IPS-11a (cell line): ENCODE results near the gene LHB.
"Not testable (repeated sequence)": the region's sequence is repeated elsewhere in the genome, so short reads cannot be mapped to it uniquely, and the experiment has no call there.

Source experiments
- H3K4me3 ChIP-seq: one replicate; pipeline ENCODE4 v1.5.1; 2013; ENCODE audit warnings: low read depth, low read length, control low read depth

LHB gene

DNA sequence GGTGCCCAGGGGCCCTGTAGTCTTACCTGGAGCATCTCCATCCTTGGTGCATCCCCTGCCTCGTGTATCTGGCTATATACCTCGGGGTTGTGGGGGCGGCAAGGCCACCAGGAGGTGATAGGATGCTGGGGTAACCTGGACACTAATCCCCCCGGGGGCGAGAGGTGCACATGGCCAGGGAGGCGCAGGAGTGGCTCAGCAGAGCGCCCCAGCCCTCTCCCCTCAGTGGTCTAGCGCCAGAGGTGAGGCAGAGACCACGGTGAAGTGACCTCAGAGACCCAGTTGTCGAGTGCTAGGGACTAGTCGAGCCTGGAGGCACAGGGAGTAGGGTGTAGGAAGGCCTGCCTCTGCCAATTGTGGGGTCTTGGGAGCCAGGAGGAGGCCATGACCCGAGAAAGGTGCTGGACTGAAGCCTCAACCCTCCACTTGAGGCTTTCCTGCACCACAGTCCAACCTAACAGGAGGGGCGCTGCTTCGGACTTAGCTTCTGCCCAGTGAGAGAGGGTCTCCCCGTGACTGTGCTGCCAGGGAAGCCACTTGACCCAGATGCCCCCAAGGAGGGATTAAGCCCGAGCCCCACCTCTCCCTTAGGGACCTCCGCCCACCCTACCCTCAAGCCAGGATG, at the start of gene LHB:
Gene LHB, minus strand, starts transcription at position 51 of the 625 bp plus-strand sequence. Its CDS starts 10 bp downstream, at position 41.
- H3K4me3 ChIP-seq, result peak within 1 kb of the TSS; percentile 20

DNA sequence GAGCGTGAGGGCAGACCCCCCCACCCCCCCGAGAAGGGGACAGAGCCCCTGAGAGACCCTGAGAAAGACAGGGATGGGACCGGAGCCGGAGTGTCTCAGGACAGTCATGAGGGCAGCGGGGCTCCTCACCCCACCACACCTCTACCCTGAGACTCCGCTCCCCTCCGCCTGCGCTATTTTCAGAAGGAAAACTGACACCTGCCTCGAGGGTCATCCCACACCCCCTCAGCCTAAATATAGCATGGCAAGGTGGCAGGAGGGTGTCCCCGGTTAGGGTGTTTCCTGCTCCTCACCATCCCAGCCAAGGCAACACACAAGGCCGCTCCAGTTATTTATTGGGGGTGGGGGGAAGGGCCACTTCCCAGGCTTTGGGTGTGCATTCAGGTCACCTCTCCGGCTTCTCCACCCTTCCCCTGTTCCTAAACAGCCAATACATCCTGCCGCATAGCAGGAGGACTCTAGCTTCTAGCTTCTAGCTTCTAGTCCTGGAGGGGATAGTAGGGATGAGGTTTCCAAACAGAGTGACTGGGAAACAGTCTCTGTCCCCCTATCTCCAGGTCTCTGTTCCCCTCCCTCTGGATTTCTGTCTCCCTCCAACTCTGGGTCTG, 49.1 kb upstream of the LHB start:
- H3K4me3 ChIP-seq, result no peak overlapping the region

DNA sequence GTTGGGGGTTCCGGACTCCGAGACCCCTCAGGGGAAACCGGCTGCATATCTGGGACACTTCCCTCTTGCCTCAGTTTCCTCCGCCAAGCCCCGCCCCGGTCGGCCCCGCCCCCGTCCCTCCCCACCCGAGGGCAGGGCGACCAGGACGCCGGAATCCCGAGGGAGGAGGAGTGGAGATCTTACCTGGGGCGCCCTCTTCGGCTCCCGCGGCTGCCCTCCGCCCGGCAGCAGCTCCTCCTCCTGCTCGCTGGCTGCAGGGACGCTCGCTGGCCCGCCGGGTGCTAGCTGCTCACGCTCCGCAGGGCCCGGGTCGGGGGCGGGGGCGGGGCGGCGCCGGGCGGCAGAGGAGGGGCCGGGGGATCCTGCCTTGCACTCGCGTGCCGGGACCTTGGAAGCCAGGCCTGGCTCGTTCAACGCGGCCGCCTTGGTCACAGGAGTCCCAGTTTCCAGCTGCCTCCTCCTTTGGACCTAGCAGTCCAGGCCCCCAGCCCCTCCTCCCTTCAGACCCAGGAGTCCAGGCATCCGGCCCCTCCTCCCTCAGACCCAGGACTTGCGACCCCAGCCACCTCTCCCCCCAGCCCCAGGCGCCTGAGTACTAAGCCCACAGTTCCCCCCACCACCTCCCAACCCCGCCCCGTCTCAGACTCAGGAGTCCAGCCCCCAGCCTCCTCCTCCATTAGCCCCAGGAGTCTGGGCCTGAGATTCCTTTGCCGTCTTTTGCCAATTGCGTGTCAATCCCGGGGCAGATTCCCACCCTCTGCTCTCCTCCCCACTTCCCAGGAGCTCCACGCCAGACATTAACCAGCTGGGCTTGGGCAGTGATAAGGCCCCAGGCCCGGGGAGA, 48.1 kb upstream of the LHB start, which contains the start of gene NTF4:
Gene NTF4, minus strand, starts transcription at position 51 of the 844 bp plus-strand sequence. CDS start 2,821 bp downstream, outside the sequence.
- peak within 1 kb of the TSS; percentile 24 for H3K4me3 ChIP-seq

DNA sequence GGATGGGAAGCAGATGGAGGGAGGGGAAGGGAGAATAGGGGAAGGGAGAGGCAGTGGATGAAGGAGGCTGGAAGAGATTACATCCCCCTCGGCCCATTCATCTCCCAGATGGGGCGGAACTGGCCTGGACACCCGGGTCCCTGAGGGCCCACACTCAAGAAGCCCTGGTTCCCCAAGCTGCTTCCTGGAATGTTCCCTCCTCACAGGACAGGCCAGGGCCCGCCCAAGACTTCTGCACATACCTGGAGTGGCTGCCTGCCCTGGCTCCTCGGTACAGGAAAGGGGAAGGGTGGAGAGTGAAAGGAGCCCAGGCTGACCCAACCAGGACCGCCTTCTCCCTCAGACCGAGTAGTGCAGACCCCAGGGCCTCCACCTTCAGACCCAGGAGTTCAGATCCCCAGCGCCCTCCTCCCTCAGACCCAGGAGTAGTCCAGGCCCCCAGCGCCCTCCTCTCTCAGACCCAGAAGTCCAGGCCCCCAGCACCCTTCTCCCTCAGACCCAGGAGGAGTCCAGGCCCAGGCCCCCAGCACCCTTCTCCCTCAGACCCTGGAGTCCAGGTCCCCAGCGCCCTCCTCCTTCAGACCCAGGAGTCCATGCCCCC, 47.2 kb upstream of the LHB start:
- H3K4me3 ChIP-seq, result peak overlapping the region; percentile 24

DNA sequence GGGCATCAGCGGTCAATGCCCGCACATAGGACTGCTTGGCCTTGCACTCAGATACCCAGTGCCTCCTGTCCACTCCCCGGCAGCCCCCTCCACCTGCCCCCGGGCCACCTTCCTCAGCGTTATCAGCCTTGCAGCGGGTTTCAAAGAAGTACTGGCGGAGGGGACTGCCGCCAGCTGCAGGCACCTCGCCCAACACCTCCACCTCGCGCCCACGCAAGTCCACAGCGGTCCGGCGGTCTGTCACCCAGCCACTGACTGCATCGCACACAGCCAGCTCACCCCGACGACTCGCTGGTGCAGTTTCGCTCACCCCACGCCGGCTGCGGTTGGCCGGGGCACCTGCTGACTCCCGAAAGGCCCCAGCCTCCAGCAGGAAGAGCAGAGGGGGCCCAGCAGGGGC, 44.6 kb upstream of the LHB start:
- H3K4me3 ChIP-seq, result no peak overlapping the region

DNA sequence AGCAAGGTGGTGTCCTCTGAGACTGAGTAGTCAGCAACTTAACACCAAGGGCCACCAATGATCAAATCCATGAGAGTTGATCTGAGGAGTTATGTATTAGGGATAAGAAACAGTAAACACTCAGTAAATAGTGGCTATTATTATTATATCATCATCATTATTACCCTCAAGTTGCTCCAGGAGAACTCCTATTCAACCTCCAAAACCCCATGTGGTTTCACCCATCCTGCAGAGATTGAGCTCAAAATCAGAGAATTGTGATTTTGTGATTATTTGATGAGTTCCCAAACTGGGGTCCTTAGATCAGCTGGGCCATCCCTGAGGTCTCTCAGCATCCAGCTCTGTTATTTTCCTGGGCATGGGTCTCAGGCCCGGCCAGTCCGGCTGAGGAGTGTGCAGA, 44.1 kb upstream of the LHB start:
- H3K4me3 ChIP-seq, result no peak overlapping the region

DNA sequence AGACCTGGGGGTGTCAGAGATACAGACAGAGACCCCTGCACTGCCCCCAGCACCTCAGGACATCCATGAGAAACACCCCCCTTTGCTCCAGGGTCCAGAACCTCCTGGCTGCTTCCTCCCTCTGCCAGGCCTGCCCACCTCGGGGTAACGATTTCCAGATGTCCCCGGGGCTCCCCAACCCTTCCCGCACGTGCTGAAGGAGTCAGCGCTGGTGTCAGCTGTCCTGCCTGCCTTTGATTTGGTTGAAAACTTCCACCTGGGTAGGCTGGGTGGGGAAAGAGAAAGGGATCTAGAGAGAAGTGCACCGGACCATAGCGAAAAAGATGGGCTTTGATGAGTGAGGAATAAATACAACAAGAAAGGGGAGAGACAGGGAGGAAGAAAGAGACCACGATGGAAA, 42.2 kb upstream of the LHB start:
- no peak overlapping the region for H3K4me3 ChIP-seq

DNA sequence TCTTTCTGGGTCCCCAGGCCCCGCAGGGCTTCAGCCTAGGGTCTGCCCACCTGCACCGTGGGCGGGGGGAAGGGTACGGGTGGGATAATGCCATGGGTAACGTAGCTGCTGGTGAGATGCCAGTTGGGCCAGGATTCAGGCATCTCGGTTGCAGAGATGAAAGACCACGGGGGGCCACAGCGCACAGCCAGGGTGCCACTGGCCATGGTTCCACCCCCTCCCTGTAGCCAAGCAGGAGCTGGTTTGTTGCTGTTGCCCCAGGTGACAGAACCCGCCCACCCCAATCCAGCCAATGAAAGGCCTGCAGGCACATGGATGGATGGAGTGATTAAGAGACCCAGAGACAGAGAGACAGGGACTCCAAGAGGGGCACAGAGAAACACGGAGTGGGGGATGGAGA, 41.7 kb upstream of the LHB start:
- H3K4me3 ChIP-seq, result no peak overlapping the region

DNA sequence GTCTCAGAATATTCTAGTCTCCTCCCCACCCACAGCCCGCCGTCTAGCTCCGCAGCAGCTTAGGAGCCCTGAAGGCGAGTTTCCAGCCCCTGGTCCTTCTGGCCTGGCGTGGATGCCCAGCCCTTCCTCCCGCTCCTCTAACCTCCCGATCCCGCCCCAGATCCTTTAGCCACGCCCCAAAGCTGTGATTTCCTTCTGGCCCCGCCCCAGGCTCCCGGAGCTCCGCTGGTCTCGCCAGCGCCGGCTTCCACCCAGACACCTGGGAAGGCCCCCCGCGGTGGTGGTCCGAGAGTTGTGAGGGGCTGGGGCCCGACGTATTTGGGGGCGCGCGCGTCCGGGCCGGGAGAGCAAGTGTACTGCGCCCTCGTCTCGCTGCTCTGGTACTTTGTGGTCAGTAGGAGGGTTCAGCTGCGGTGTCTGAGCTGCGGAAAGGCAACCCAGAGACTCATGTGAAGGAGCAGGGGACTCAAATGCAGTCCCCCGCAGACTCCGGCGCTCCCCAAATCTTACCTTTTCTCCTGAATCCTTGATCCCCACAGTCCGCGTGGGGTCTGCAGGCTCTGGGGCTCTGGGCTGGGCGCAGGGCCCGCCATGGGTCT, 40.8 kb upstream of the LHB start, which contains the start of gene CGB7:
Gene CGB7, minus strand, starts transcription at position 114 of the 599 bp plus-strand sequence. CDS start 2,374 bp downstream, outside the sequence.
- H3K4me3 ChIP-seq, result peak within 1 kb of the TSS; percentile 37

DNA sequence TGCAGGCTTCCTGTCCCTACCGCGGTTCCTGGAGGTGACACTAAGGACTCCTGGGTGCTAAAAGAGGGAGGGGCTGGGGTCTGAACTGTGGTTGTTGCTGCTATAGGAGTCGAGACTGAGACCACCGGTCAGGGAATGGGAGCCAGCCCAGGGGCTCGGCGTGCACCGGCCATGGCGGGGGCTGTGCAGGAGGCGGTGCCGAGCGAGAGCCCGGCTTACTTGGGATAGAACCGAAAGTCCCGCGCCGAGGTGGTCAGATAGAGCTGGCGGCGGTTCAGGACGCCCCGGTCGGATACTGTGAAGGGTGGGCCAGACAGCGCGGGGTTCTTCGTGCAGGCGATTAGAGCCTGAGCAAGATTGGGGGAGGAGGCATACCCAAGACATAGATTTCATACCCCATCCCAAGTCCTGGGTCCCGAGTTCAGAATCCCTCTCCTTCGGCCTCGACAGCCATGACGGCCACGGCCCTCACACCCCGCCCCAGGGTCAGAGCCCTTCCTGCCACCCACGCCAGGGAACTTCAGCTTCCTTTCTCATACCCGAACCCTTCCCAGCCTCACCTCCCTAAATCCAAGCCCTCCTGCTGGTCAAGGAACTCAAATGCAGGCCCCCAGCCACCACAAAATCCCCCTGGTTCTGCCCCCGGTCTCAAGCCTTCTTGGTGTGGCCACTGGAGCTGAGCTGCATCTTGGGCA, 40.2 kb upstream of the LHB start:
- H3K4me3 ChIP-seq, result not testable (repeated sequence)

DNA sequence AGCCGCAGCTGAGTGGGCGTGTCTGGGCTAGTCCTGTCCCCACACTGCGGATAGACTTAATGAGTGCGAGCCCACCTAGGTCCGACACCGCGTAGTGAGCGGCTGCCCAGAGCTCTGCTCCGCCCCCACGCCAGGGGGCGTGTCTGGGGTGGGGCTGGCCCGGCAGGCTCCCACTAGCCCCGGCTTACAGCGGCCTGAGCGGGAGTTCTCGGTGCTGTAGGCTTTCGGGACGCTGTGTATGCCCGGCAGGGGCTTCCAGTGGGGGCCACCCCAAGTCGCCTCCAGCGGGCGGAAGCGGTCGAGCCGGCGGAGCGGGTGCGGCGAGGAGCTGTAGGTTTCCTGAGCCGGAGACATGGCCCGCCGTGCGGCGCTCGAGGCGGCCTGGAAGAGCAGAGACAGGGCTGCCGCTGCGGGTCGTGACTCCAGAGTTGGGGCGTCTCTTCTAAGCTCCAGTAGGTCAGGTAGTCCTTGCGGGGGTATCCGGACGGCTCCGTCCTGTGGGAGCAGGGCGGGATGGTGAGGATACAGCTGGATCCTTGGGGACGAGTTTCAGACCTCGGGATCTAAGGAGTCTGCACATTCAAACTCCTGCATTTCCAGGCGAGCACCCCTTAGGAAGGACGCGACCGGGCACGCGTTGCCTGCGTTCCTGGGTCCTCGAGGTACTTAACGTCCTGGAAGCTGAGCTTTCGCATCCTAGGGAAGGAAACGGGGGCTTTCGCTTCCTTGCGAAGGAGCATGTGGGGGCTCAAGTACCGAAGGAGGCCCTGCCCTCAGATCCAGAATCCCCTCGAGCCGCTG, 39.4 kb upstream of the LHB start:
- H3K4me3 ChIP-seq, result peak overlapping the region; percentile 37

DNA sequence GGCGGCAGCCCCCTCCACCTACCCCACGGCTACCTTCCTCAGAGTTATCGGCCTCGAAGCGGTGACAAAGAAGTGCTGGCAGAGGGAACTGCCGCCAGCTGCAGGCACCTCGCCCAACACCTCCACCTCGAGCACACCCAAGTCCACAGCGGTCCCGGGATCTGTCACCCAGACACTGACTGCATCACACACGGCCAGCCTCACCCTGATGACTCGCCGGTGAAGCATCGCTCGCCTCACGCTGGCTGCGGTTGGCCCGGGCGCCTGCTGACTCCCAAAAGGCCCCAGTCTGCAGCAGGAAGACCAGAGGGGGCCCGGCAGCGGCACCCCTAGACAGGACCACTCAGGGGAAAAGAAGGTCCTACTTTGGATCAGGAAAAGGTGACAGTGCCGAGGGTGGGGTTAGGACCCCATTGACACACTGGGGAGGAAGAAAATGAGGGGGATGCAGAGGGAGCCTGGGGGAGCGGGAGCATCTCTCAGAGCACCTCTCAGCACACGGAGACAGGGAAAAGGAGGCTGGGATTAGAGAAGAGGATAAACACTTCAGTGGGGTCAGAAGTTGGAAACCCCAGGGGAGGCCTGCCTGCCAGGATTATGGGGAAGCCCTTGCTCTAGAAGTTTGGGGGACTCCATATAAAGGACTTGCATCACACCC, 33.6 kb upstream of the LHB start:
- not testable (repeated sequence) for H3K4me3 ChIP-seq

DNA sequence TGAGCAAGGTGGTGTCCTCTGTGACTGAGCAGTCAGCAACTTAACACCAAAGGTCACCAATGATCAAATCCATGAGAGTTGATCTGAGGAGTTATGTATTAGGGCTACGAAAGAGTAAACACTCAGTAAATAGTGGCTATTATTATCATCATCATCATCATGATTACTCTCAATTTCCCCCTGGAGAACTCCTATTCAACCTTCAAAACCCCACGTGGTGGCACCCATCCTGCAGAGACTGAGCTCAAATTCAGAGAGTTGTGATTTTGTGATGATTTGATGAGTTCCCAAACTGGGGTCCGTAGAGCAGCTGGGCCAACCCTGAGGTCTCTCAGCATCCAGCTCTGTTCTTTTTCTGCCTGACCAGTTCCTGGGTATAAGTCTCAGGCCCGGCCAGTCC, 32.9 kb upstream of the LHB start:
- H3K4me3 ChIP-seq, result not testable (repeated sequence)

DNA sequence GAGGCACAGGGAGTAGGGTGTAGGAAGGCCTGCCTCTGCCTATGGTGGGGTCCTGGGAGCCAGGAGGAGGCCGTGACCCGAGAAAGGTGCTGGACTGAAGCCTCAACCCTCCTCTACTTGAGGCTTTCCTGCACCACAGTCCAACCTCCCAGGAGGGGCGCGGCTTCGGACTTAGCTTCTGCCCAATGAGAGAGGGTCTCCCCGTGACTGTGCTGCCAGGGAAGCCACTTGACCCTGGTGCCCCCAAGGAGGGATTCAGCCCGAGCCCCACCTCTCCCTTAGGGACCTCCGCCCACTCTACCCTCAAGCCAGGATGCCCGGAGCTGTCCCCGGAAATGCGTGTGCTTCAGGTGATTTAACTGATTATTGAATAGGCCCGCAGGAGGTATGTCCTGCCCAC, 32.1 kb upstream of the LHB start, which contains the start of gene CGB8:
Gene CGB8, minus strand, starts transcription at position 101 of the 400 bp plus-strand sequence. CDS start 372 bp downstream, outside the sequence.
- H3K4me3 ChIP-seq, result not testable (repeated sequence)

DNA sequence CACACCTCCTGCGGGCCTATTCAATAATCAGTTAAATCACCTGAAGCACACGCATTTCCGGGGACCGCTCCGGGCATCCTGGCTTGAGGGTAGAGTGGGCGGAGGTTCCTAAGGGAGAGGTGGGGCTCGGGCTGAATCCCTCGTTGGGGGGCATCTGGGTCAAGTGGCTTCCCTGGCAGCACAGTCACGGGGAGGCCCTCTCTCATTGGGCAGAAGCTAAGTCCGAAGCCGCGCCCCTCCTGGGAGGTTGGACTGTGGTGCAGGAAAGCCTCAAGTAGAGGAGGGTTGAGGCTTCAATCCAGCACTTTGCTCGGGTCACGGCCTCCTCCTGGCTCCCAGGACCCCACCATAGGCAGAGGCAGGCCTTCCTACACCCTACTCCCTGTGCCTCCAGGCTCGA, 26.7 kb upstream of the LHB start, which contains the start of gene CGB5:
Gene CGB5, plus strand, starts transcription at position 301 of the 400 bp plus-strand sequence. CDS start 362 bp downstream, outside the sequence.
- H3K4me3 ChIP-seq, result not testable (repeated sequence)

DNA sequence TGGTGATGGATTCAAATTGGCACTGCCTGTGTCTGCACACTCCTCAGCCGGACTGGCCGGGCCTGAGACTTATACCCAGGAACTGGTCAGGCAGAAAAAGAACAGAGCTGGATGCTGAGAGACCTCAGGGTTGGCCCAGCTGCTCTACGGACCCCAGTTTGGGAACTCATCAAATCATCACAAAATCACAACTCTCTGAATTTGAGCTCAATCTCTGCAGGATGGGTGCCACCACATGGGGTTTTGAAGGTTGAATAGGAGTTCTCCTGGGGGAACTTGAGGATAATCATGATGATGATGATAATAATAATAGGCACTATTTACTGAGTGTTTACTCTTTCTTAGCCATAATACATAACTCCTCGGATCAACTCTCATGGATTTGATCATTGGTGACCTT, 25.8 kb upstream of the LHB start:
- not testable (repeated sequence) for H3K4me3 ChIP-seq

DNA sequence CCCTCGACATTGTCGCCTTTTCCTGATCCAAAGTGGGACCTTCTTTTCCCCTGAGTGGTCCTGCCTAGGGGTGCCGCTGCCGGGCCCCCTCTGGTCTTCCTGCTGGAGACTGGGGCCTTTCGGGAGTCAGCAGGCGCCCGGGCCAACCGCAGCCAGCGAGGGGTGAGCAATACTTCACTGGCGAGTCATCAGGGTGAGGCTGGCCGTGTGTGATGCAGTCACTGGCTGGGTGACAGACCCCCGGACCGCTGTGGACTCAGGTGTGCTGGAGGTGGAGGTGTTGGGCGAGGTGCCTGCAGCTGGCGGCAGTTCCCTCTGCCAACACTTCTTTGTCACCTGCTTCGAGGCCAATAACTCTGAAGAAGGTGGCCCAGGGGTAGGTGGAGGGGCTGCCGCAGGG, 25.3 kb upstream of the LHB start:
- H3K4me3 ChIP-seq, result no peak overlapping the region

DNA sequence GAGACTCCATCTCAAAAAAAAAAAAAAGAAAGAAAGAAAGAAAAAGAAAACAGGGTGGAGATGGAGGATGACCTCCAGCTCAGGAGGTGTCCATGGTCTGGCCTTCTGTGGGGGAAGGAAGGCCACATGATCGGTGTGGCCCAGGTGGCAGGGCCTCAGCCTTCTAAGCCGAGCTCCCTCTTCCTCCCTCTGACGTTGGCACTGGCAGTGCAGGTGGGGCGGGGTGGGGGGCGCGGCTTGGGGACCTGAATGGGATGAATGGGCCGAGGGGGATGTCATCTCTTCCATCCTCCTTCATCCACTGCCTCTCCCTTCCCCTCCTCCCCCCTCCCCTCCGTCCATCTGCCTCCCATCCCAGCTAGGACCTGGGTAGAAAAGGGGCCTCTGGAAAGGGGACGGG, 22.8 kb upstream of the LHB start:
- not testable (repeated sequence) for H3K4me3 ChIP-seq
